AG09319 (cell line): ENCODE results near the gene MYO18B.

ENCODE experiments used
- DNase-seq: peaks from one replicate; pipeline ENCODE4 v3.0.0-alpha.2; 2010; ENCODE audit warnings: low read depth; ENCODE audit errors: extremely low read depth
- CTCF ChIP-seq: IDR thresholded peaks from 2 replicates; pipeline ENCODE4 v1.5.1; 2011; ENCODE audit warnings: low read depth, mild to moderate bottlenecking, inconsistent platforms, low read length, moderate library complexity

Gene MYO18B

GRCh38 chr22:26008587-26008986 lies 266.6 kb downstream of the MYO18B start:
- DNase-seq: no peak
- no peak for TF ChIP-seq CTCF

GRCh38 chr22:26016916-26017315 lies 274.9 kb downstream of the MYO18B start:
- no peak for TF ChIP-seq CTCF
- no peak for DNase-seq

- DNase-seq: no peak
- no peak for TF ChIP-seq CTCF
These were observed 275.9 kb downstream of the MYO18B start for GRCh38 chr22:26017932-26018331.

GRCh38 chr22:26019596-26019995 lies 277.6 kb downstream of the MYO18B start:
- no peak for TF ChIP-seq CTCF
- no peak for DNase-seq

- no peak for DNase-seq
- TF ChIP-seq CTCF: no peak
These were observed 279.5 kb downstream of the MYO18B start for GRCh38 chr22:26021516-26021915.

- no peak for TF ChIP-seq CTCF
- no peak for DNase-seq
These were observed 281.3 kb downstream of the MYO18B start for GRCh38 chr22:26023104-26023775.

GRCh38 chr22:26025626-26026025 lies 283.6 kb downstream of the MYO18B start:
- no peak for DNase-seq
- TF ChIP-seq CTCF: no peak
